Muscle layer of duodenum (tissue), 2 donors: Measurements from ENCODE around the gene GAB4.
"Not testable (repeated sequence)": the region's sequence is repeated elsewhere in the genome, so short reads cannot be mapped to it uniquely, and the experiment has no call there.

Experiments used
- H3K27ac ChIP-seq: one replicate; pipeline ENCODE4 v1.7.0; 2013; ENCODE audit warnings: mild to moderate bottlenecking, low read length
- H3K27me3 ChIP-seq: one replicate; pipeline ENCODE4 v1.7.0; 2013; ENCODE audit warnings: low read depth, mild to moderate bottlenecking, control low read depth, low read length
- H3K36me3 ChIP-seq, 2 donors: one replicate each; pipeline ENCODE4 v1.7.0; 2013; ENCODE audit warnings: low read length in 2 of 2, control low read depth in 1 of 2, mild to moderate bottlenecking in 1 of 2; ENCODE audit not compliant: insufficient read depth in 2 of 2, control insufficient read depth in 1 of 2
- H3K4me1 ChIP-seq, 2 donors: one replicate each; pipeline ENCODE4 v1.7.0; 2013; ENCODE audit warnings: low read length in 2 of 2, mild to moderate bottlenecking in 2 of 2, control low read depth in 1 of 2, moderate library complexity in 1 of 2; ENCODE audit not compliant: insufficient read depth in 2 of 2, control insufficient read depth in 1 of 2
- H3K4me3 ChIP-seq, 2 donors: one replicate each; pipeline ENCODE4 v1.7.0; 2013; ENCODE audit warnings: low read length in 2 of 2, low read depth in 1 of 2, mild to moderate bottlenecking in 1 of 2
- H3K9me3 ChIP-seq, 2 donors: one replicate each; pipeline ENCODE4 v1.7.0; 2013; ENCODE audit warnings: low read length in 2 of 2, control low read depth in 1 of 2, mild to moderate bottlenecking in 1 of 2; ENCODE audit not compliant: control insufficient read depth in 1 of 2
- donor health status: healthy.

Gene GAB4

GRCh38 chr22:17032277-17032676 lies 24.3 kb upstream of the GAB4 start:
- H3K9me3 ChIP-seq, H3K27ac ChIP-seq, H3K36me3 ChIP-seq, H3K27me3 ChIP-seq, H3K4me3 ChIP-seq, H3K4me1 ChIP-seq: not testable (repeated sequence)

- not testable (repeated sequence) for H3K27me3 ChIP-seq, H3K36me3 ChIP-seq, H3K4me1 ChIP-seq, H3K9me3 ChIP-seq, H3K4me3 ChIP-seq, H3K27ac ChIP-seq
These were observed 16.4 kb upstream of the GAB4 start for GRCh38 chr22:17024380-17024779.

- not testable (repeated sequence) for H3K36me3 ChIP-seq, H3K4me3 ChIP-seq, H3K27me3 ChIP-seq, H3K4me1 ChIP-seq, H3K27ac ChIP-seq, H3K9me3 ChIP-seq
These were observed 7.5 kb upstream of the GAB4 start for GRCh38 chr22:17015552-17015951.

- H3K4me3 ChIP-seq, H3K36me3 ChIP-seq, H3K9me3 ChIP-seq, H3K27ac ChIP-seq, H3K27me3 ChIP-seq, H3K4me1 ChIP-seq: not testable (repeated sequence)
These were observed 6.0 kb upstream of the GAB4 start for GRCh38 chr22:17014101-17014440.

GRCh38 chr22:17013396-17014100 lies 5.5 kb upstream of the GAB4 start:
- Histone ChIP-seq H3K36me3 (no peaks in the 10 kb centered on the region), H3K4me1 (no peaks in the 10 kb centered on the region), H3K4me3 (no peak overlapping the region), H3K9me3 (no peaks in the 10 kb centered on the region), H3K27ac (no peak overlapping the region), H3K27me3 (no peaks in the 10 kb centered on the region)

- H3K27ac ChIP-seq: no peak overlapping the region
- no peaks in the 10 kb centered on the region for H3K36me3 ChIP-seq
- H3K27me3 ChIP-seq: no peaks in the 10 kb centered on the region
- no peak overlapping the region for H3K4me3 ChIP-seq
- H3K4me1 ChIP-seq: no peaks in the 10 kb centered on the region
- H3K9me3 ChIP-seq: peaks cover 0 to 2% of the 10 kb centered on the region in 2 donors
These were observed 4.2 kb upstream of the GAB4 start for GRCh38 chr22:17012267-17012666.

- no peaks in the 10 kb centered on the region for H3K36me3 ChIP-seq
- no peaks in the 10 kb centered on the region for H3K4me1 ChIP-seq
- peaks cover 0 to 8% of the 10 kb centered on the region in 2 donors for H3K9me3 ChIP-seq
- no peak overlapping the region for H3K4me3 ChIP-seq
- no peak overlapping the region for H3K27ac ChIP-seq
- H3K27me3 ChIP-seq: no peaks in the 10 kb centered on the region
These were observed 1.7 kb upstream of the GAB4 start for GRCh38 chr22:17009640-17010291.

GRCh38 chr22:17007257-17007656 lies 765 bp downstream of the GAB4 start:
- no peaks in the 10 kb centered on the region for H3K27me3 ChIP-seq
- H3K4me1 ChIP-seq: no peaks in the 10 kb centered on the region
- peaks cover 0 to 8% of the 10 kb centered on the region in 2 donors for H3K9me3 ChIP-seq
- no peak overlapping the region for H3K27ac ChIP-seq
- no peak overlapping the region for H3K4me3 ChIP-seq
- H3K36me3 ChIP-seq: no peaks in the 10 kb centered on the region

GRCh38 chr22:16989915-16990314 lies 18.1 kb downstream of the GAB4 start:
- no peaks in the 10 kb centered on the region for H3K4me1 ChIP-seq
- H3K9me3 ChIP-seq: no peaks in the 10 kb centered on the region
- no peaks in the 10 kb centered on the region for H3K36me3 ChIP-seq
- no peaks in the 10 kb centered on the region for H3K27me3 ChIP-seq
- H3K27ac ChIP-seq: no peak overlapping the region
- no peak overlapping the region for H3K4me3 ChIP-seq

- Histone ChIP-seq H3K36me3 (no peaks in the 10 kb centered on the region), H3K9me3 (peaks cover 3 to 9% of the 10 kb centered on the region in 2 donors), H3K4me1 (no peaks in the 10 kb centered on the region), H3K4me3 (no peak overlapping the region), H3K27ac (no peak overlapping the region), H3K27me3 (no peaks in the 10 kb centered on the region)
These were observed 19.8 kb downstream of the GAB4 start for GRCh38 chr22:16988257-16988656.

GRCh38 chr22:16987822-16988221 lies 20.2 kb downstream of the GAB4 start:
- Histone ChIP-seq H3K36me3 (no peaks in the 10 kb centered on the region), H3K27ac (no peak overlapping the region)

More at GRCh38 chr22:16987822-16988221, 20.2 kb downstream of the GAB4 start:
- no peaks in the 10 kb centered on the region for H3K4me1 ChIP-seq
- peaks cover 3 to 13% of the 10 kb centered on the region in 2 donors for H3K9me3 ChIP-seq
- H3K4me3 ChIP-seq: no peak overlapping the region
- H3K27me3 ChIP-seq: no peaks in the 10 kb centered on the region
